ENCODE data around the gene KANK3. TPM values are rescaled to one million over a fixed set of nuclear protein-coding genes. Genes with fewer than 3 reads are reported as not detected.

KANK3 gene
- 2.3 to 4.3 TPM (median 3.5 TPM) in 5 replicates for total RNA-seq (2022; extraction: Qiagen RNA extraction; ENCODE audit: low read depth)

DNA sequence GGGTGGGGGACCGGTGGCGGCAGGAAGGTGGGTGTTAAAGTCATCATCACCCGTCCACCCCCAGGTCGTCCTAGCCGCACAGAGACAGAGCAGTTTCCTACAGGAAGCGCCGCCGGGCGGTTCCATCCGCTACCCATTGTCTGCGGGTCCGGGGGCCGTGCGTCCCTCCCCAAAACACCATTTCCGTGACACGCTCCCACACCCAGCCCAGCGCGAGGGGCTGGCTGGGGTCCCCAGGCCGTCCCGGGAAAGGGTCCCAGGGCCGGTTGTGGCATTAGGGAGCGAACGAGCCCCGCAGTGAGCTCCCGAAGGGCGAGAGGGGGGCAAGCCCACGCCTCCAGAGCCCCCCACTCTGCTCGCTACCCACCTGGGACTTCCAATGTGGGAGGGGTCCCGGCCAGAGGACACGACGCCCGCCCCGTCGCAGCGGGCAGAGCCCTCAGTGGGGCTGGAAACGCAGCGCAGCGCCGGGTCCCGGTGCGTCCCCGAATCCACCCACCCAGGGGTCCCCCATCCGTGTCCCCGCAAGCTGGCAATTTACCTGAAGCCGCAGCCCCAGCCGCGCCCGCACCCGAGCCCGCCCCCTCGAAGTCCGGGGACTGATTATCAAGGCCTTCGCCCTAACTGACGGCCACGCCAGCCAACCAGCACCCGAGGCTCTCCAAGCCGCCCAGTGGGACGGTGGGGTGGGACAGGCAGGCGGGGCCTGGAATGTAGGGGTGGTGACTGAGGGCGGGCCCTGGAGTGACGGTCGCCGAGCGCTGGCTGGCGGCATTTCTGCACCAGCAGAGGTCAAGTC is at the start of gene KANK3:
Gene KANK3 (minus strand): TSS at position 579 of the 799 bp plus-strand sequence. CDS start 5,434 bp downstream, outside the sequence.

DNA sequence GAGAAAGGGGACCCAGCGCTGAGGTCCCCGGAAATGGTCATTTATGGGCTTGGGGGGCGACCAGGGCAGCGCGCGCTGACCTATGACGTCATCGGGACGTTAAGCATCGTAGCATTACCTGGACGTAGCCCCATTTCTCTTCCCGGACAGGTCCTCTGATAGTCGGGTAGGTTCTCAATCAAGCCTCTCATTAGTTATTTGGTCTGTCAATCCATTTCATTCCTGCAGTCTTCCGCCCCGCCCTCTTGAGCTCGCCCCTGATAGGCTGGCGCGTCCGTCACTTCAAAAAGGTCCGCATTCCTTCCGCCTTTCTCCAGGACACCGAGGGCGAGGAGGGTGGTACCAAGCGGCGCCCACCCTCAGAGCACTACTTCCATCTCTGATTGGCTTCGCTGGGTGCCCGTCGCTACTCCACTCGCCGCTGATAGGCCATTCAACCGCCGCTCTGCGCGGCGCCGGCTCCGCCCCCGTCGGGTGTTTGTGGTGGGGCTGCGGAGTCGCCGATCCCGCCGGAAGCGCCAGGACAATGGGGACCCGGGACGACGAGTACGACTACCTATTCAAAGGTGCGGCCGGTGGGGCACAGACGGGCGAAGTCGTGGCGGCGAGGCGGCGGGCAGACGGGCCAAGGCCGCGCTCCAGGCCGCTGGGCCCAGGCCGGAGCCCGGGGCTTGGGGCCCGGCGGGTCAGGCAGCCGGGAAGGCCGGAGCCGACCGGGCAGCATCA is 47.0 kb upstream of the KANK3 start, which contains the start of gene RAB11B:
Gene RAB11B (plus strand): TSS at position 470 of the 726 bp plus-strand sequence. CDS start 57 bp downstream, at position 527.

DNA sequence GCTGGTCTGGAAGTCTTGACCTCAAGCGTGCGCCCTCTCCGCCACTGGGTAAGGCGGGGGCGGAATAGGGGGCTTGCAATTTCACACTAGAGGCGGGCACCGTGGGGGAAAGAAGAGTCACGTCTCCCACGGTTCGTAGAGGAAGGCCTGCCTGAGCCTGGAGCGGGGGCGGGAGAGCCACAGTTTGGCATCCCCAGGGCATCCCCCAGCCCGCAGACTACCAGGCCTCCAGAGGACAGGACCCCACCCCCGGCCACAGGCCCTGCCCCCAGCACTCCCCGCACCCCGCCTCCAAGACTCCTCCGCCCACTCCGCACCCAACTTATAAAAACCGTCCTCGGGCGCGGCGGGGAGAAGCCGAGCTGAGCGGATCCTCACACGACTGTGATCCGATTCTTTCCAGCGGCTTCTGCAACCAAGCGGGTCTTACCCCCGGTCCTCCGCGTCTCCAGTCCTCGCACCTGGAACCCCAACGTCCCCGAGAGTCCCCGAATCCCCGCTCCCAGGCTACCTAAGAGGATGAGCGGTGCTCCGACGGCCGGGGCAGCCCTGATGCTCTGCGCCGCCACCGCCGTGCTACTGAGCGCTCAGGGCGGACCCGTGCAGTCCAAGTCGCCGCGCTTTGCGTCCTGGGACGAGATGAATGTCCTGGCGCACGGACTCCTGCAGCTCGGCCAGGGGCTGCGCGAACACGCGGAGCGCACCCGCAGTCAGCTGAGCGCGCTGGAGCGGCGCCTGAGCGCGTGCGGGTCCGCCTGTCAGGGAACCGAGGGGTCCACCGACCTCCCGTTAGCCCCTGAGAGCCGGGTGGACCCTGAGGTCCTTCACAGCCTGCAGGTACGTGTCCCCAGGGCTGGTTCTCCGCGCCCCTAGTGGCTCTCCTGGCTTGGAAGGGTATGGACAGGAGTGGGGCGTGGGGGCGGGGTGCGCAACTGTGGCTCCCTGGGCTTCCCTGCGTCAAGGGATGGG is 21.0 kb upstream of the KANK3 start, which contains the start of gene ANGPTL4:
Gene ANGPTL4 (plus strand): TSS at position 353 of the 969 bp plus-strand sequence. CDS start 167 bp downstream, at position 520.

DNA sequence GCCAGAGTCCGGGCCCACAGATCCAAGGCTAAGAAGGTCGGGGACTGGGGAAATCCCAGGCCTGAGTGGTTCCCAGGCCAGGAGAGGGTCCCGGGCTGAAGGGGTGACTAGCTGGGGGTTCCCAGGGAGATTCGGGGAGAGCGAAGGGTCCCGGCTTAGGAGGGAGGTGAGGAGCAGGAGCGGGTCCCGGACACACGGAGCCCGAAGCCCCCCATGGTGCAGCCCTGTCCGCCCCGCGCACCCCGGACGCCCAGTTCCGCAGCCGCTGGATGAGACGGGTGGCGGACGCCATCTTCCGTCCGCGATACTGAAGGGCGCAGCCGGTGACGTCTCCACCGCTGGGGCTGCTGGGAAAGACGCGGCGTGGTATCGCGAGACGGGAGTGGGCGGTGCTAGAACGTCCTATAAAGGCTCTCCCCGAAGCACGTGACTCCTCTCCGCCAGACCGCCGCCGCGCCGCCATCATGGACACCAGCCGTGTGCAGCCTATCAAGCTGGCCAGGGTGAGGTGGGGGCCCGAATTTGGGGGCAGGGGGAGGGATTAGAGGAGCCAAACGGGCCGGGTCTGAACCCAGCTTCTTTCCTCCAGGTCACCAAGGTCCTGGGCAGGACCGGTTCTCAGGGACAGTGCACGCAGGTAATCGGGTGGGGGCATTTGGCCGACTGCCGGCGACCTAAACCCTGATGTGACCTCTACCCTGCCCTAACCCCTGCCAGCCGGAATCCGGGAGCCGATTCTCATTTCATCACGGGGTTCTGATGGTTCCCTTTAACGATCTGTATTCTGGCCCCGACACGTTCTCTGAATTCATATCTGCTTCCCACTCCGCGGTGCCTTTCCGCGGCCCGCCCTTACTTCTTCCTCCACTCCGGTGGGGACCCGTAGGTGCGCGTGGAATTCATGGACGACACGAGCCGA is 21.7 kb downstream of the KANK3 start, which contains the start of the genes NDUFA7 and RPS28:
Gene NDUFA7 (minus strand): TSS at position 309 of the 919 bp plus-strand sequence. CDS start 17 bp downstream, at position 292.
Gene RPS28 (plus strand): TSS at position 430 of the 919 bp plus-strand sequence. CDS start 35 bp downstream, at position 465.

DNA sequence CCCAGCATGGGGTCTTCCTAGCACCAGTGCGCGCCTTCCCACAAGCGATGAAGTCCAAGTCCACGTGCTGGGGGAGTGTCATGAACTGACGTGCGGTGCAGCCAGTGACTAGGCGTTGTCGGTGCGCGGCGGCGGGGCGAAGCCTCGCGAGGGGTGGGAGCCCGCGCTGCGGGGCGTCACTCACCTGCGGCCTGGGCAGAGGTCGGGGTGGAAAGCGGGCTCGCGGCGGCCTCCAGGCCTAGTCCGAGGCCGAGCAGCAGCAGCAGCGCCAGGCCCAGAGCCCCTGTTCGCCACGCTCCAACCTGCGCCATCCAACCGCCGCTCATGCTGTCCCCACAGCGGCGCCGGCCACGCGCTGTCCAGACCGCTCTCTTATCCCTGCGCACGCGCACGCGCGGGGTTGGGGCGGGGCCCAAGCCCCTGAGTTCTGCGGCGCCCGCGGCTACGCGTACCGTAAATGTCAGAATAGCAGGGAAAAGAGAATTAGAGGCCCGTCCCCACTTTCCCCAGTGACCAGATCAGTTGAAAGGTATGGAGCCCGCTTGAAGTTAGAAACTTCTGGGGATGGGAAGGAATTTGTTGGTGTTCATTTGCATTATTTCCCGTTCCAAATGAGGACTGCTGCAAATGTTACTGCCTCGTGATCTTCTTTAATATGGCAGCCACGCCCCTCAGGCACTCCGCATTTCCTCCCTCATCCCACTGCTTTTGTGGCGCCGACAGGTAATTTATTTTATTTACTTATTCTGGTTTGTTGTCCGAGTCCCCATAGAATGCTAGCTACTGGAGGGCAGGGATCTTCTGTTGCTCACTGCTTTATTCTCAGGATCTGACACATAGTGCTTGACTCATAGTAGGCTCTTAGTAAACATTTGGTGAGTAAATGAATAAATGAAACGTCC is 34.8 kb downstream of the KANK3 start, which contains the start of gene CD320:
Gene CD320 (minus strand): TSS at position 394 of the 902 bp plus-strand sequence. CDS start 68 bp downstream, at position 326.

Other genes starting within 250 kb of the KANK3 start
- gene FBN3, start 193.7 kb downstream of the KANK3 start, total RNA-seq (2022; extraction: Qiagen RNA extraction; ENCODE audit: low read depth): not detected in 5 replicates
- gene CERS4, start 133.9 kb downstream of the KANK3 start, total RNA-seq (2022; extraction: Qiagen RNA extraction; ENCODE audit: low read depth): 2.0 to 4.0 TPM (median 2.7 TPM) in 5 replicates
- gene CD320, start 34.9 kb downstream of the KANK3 start, total RNA-seq (2022; extraction: Qiagen RNA extraction; ENCODE audit: low read depth): 62.4 to 102 TPM (median 94.3 TPM) in 5 replicates
- gene NDUFA7, start 21.9 kb downstream of the KANK3 start, total RNA-seq (2022; extraction: Qiagen RNA extraction; ENCODE audit: low read depth): 48.9 to 89.8 TPM (median 84.6 TPM) in 5 replicates
- 394 to 970 TPM (median 902 TPM) in 5 replicates for gene RPS28, start 21.8 kb downstream of the KANK3 start, total RNA-seq (2022; extraction: Qiagen RNA extraction; ENCODE audit: low read depth)
- gene ANGPTL4, start 20.9 kb upstream of the KANK3 start, total RNA-seq (2022; extraction: Qiagen RNA extraction; ENCODE audit: low read depth): 32.4 to 60.0 TPM (median 48.8 TPM) in 5 replicates
- 82.7 to 98.2 TPM (median 88.3 TPM) in 5 replicates for gene RAB11B, start 47.1 kb upstream of the KANK3 start, total RNA-seq (2022; extraction: Qiagen RNA extraction; ENCODE audit: low read depth)
- gene MARCHF2, start 70.0 kb upstream of the KANK3 start, total RNA-seq (2022; extraction: Qiagen RNA extraction; ENCODE audit: low read depth): 13.4 to 18.0 TPM (median 15.8 TPM) in 5 replicates
- gene HNRNPM, start 101.7 kb upstream of the KANK3 start, total RNA-seq (2022; extraction: Qiagen RNA extraction; ENCODE audit: low read depth): 227 to 297 TPM (median 240 TPM) in 5 replicates
- gene PRAM1, start 159.4 kb upstream of the KANK3 start, total RNA-seq (2022; extraction: Qiagen RNA extraction; ENCODE audit: low read depth): 0.08 to 0.29 TPM (median 0.11 TPM) in 4 of 5 replicates, not detected in the other
- gene ZNF414, start 170.9 kb upstream of the KANK3 start, total RNA-seq (2022; extraction: Qiagen RNA extraction; ENCODE audit: low read depth): 16.0 to 18.5 TPM (median 17.7 TPM) in 5 replicates
- gene MYO1F, start 234.2 kb upstream of the KANK3 start, total RNA-seq (2022; extraction: Qiagen RNA extraction; ENCODE audit: low read depth): 0.17 to 0.35 TPM (median 0.24 TPM) in 5 replicates

Data from A549 treated with CpdA at 1 μM for 4 hours (cell line).